ENCODE data around the gene HCN2. TPM values are rescaled to one million over a fixed set of nuclear protein-coding genes. Genes with fewer than 3 reads are reported as not detected.
A peak's percentile ranks its signal among the peaks of the same experiment; 100 is the strongest.

Gene HCN2
- total and polyA plus RNA-seq, 9 donors = 0.13 to 0.46 (median 0.29) TPM

DNA sequence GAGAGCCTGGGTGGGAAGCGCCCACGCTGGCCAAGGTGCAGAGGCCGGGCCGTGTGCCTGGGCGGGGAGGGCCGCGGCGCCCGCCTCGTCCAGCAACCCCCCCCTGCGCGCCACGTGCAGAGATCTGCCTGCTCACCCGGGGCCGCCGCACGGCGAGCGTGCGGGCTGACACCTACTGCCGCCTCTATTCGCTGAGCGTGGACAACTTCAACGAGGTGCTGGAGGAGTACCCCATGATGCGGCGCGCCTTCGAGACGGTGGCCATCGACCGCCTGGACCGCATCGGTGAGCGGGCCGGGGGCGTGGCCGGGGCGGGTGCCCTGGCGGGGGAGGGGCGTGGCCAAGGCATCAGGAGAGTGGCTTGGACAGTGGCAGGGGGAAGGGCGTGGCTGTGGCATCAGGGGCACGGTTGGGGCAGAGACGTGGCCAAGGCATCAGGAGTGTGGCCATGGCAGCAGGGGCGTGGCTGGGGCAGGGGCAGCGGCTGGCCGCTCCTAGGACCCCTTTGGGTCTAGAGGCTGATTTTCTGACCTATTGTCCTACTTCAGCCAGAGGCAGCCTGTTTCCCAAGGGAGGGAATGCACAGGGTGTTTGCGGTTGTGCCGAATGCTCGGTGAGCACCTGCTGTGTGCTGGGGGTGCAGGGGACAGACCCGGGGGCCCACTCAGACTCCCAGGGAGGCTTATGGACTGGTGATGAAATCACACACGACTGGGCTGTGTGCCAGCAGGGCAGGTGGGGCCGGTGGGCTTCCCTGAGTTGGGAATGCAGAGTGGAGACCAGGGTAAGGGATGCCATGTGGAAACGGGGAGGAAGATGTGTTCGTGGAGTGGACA is 24.3 kb downstream of the HCN2 start:
- H3K27ac ChIP-seq (ENCODE audit: low read length) = no peak overlapping the region
- H3K4me1 ChIP-seq (ENCODE audit: control insufficient read depth, insufficient read depth, low read length) = peaks cover 22% of the 10 kb centered on the region
- H3K4me3 ChIP-seq (ENCODE audit: low read length) = no peak overlapping the region
- whole genome bisulfite sequencing (ENCODE audit: insufficient coverage) = 61% methylated on average over 52 of the region's 54 CpGs
- no peak for DNase-seq
- H3K27me3 ChIP-seq (ENCODE audit: control insufficient read depth, insufficient read depth, low read length) = peaks cover 13% of the 10 kb centered on the region
- peaks cover 16% of the 10 kb centered on the region for H3K36me3 ChIP-seq (ENCODE audit: control insufficient read depth, insufficient read depth, low read length)
- H3K9me3 ChIP-seq (replicated peaks; ENCODE audit: control insufficient read depth, low read depth, low read length) = no peaks in the 10 kb centered on the region

DNA sequence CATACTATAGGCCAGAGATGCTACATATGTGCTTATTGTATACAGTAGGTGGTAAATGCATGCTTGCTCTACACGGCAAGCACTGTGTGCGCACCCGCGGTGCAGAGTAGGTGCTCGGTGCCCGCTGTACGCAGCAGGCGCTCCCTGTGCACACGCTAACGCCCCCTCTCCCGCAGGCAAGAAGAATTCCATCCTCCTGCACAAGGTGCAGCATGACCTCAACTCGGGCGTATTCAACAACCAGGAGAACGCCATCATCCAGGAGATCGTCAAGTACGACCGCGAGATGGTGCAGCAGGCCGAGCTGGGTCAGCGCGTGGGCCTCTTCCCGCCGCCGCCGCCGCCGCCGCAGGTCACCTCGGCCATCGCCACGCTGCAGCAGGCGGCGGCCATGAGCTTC is 25.9 kb downstream of the HCN2 start:
- Histone ChIP-seq H3K27me3 (ENCODE audit: control insufficient read depth, insufficient read depth, low read length) (peaks cover 13% of the 10 kb centered on the region), H3K4me3 (ENCODE audit: low read length) (no peak overlapping the region), H3K4me1 (ENCODE audit: control insufficient read depth, insufficient read depth, low read length) (peaks cover 5% of the 10 kb centered on the region), H3K27ac (ENCODE audit: low read length) (no peak overlapping the region), H3K9me3 (replicated peaks; ENCODE audit: control insufficient read depth, low read depth, low read length) (no peaks in the 10 kb centered on the region), H3K36me3 (ENCODE audit: control insufficient read depth, insufficient read depth, low read length) (peaks cover 31% of the 10 kb centered on the region)
- DNase-seq = peak; percentile 32
- WGBS (ENCODE audit: insufficient coverage) = 16% methylated on average over 26 of the region's 33 CpGs

DNA sequence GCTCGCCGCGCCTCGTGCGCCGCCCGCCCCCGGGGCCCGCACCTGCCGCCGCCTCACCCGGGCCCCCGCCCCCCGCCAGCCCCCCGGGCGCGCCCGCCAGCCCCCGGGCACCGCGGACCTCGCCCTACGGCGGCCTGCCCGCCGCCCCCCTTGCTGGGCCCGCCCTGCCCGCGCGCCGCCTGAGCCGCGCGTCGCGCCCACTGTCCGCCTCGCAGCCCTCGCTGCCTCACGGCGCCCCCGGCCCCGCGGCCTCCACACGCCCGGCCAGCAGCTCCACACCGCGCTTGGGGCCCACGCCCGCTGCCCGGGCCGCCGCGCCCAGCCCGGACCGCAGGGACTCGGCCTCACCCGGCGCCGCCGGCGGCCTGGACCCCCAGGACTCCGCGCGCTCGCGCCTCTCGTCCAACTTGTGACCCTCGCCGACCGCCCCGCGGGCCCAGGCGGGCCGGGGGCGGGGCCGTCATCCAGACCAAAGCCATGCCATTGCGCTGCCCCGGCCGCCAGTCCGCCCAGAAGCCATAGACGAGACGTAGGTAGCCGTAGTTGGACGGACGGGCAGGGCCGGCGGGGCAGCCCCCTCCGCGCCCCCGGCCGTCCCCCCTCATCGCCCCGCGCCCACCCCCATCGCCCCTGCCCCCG is 26.5 kb downstream of the HCN2 start:
- DNase-seq = no peak
- peaks cover 31% of the 10 kb centered on the region for H3K36me3 ChIP-seq (ENCODE audit: control insufficient read depth, insufficient read depth, low read length)
- H3K27ac ChIP-seq (ENCODE audit: low read length) = no peak overlapping the region
- no peaks in the 10 kb centered on the region for H3K9me3 ChIP-seq (replicated peaks; ENCODE audit: control insufficient read depth, low read depth, low read length)
- H3K4me3 ChIP-seq (ENCODE audit: low read length) = no peak overlapping the region
- 1% methylated on average over 67 of the region's 97 CpGs for WGBS (ENCODE audit: insufficient coverage)
- peaks cover 13% of the 10 kb centered on the region for H3K27me3 ChIP-seq (ENCODE audit: control insufficient read depth, insufficient read depth, low read length)
- no peaks in the 10 kb centered on the region for H3K4me1 ChIP-seq (ENCODE audit: control insufficient read depth, insufficient read depth, low read length)

DNA sequence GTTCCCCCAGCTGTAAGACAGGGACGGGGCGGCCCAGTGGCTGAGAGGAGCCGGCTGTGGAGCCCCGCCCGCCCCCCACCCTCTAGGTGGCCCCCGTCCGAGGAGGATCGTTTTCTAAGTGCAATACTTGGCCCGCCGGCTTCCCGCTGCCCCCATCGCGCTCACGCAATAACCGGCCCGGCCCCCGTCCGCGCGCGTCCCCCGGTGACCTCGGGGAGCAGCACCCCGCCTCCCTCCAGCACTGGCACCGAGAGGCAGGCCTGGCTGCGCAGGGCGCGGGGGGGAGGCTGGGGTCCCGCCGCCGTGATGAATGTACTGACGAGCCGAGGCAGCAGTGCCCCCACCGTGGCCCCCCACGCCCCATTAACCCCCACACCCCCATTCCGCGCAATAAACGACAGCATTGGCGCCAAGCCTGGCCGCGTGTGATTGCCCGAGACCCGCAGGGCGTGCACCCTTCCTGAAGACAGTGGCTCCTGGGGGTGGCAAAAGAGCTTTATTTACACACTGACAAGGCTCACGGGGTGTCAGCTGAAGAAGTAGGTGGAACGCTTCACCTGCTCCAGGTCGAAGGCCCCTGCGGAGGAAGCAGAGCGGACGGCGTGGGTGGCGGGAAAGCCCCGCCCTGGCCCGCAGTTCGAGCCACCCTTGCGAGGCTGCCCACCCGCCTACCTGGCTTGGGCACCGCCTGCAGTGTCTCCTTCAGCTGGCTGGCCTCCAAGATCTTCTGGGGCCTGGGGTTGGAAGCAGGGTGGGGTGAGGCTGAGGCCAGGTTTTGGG is 27.3 kb downstream of the HCN2 start:
- Histone ChIP-seq H3K4me1 (ENCODE audit: control insufficient read depth, insufficient read depth, low read length) (no peaks in the 10 kb centered on the region), H3K27me3 (ENCODE audit: control insufficient read depth, insufficient read depth, low read length) (peaks cover 13% of the 10 kb centered on the region), H3K27ac (ENCODE audit: low read length) (no peak overlapping the region), H3K9me3 (replicated peaks; ENCODE audit: control insufficient read depth, low read depth, low read length) (no peaks in the 10 kb centered on the region), H3K36me3 (ENCODE audit: control insufficient read depth, insufficient read depth, low read length) (peaks cover 36% of the 10 kb centered on the region), H3K4me3 (ENCODE audit: low read length) (no peak overlapping the region)
- WGBS (ENCODE audit: insufficient coverage) = 74% methylated on average over 35 of the region's 58 CpGs
- DNase-seq = no peak

DNA sequence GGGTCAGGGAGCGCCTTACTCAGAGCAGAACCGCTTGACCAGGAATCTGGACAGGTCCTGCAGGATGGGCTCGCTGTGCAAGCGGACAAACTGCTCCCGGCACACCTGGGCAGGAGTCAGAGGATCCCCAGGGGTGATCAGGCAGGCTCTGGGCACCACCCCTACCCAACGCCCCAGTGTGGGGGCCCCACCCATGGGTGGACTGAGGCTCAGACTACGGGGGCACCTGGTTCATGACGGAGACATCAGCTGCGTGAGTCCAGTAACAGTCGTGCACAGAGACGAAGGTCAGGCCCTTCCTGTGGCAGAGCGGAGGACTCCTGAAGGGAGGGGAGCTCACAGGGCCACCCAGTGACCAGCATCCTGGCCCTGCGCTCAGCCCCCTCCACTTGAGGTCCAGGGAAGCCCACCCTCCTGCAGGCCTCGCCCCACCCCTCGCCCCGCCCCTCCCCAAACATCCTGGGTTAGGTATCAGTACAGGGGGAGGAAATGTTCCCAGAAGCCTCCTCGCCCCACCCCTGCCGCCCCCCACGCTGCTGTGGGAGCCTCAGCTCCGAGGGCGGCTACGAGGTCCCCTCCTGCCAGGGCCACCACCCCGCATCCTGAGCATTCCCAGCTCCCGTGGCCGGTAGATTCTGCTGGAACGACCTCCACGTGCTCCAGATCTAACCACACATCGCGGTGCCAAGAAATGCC is 28.0 kb downstream of the HCN2 start:
- peaks cover 13% of the 10 kb centered on the region for H3K27me3 ChIP-seq (ENCODE audit: control insufficient read depth, insufficient read depth, low read length)
- no peak overlapping the region for H3K27ac ChIP-seq (ENCODE audit: low read length)
- no peaks in the 10 kb centered on the region for H3K9me3 ChIP-seq (replicated peaks; ENCODE audit: control insufficient read depth, low read depth, low read length)
- H3K4me1 ChIP-seq (ENCODE audit: control insufficient read depth, insufficient read depth, low read length) = no peaks in the 10 kb centered on the region
- no peak overlapping the region for H3K4me3 ChIP-seq (ENCODE audit: low read length)
- no peak for DNase-seq
- WGBS (ENCODE audit: insufficient coverage) = 85% methylated on average over 24 of the region's 29 CpGs
- peaks cover 40% of the 10 kb centered on the region for H3K36me3 ChIP-seq (ENCODE audit: control insufficient read depth, insufficient read depth, low read length)

DNA sequence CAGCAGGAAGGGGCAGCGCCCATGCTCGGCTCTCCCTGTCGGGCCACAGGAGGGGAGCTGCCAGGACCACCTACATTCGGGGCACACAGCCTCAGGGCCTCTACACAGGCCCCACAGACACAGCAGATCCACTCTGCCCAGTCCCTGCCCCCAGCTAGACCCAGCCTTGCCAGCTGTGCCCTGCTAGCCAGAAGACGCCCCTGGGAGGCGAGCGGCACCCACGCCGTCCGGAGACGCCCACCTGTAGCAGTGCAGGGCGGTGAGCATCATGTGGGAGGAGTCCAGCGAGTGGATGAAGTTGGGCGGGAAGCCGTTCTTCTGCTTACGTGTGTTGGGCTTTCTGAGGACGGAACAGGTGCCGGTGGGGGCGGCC is 28.6 kb downstream of the HCN2 start:
- 93% methylated on average over 19 of the region's 19 CpGs for WGBS (ENCODE audit: insufficient coverage)
- DNase-seq = no peak
- Histone ChIP-seq H3K9me3 (replicated peaks; ENCODE audit: control insufficient read depth, low read depth, low read length) (no peaks in the 10 kb centered on the region), H3K4me1 (ENCODE audit: control insufficient read depth, insufficient read depth, low read length) (no peaks in the 10 kb centered on the region), H3K27me3 (ENCODE audit: control insufficient read depth, insufficient read depth, low read length) (peaks cover 10% of the 10 kb centered on the region), H3K27ac (ENCODE audit: low read length) (no peak overlapping the region), H3K36me3 (ENCODE audit: control insufficient read depth, insufficient read depth, low read length) (peaks cover 41% of the 10 kb centered on the region), H3K4me3 (ENCODE audit: low read length) (no peak overlapping the region)

DNA sequence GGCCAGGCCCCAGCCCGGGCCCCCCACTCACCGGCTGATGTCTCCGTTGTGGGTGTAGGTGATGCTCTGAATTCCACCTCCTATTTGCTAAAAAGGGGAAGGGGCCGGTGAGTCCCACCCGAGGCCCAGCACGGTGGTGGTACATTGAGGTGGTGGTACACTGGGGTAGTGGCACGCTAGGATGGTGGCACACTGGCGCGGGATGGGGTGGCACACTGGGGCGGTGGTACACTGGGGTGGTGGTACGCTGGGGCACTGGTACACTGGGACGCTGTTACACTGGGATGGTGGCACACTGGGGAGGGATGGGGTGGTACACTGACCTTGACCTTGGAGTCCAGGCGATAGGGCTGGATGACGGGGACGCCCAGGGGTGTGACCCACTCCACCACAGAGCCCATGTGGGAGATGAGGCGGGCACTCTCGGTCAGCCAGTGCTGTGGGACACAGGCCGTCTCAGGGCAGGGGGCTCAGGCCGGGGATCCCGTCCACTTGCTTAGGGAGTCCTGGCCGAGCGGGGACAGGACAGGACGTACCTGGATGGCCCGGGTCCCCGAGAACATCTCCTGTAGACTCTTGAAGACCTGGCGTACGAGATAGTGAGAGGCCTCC is 29.1 kb downstream of the HCN2 start:
- Histone ChIP-seq H3K27me3 (ENCODE audit: control insufficient read depth, insufficient read depth, low read length) (peaks cover 10% of the 10 kb centered on the region), H3K4me3 (ENCODE audit: low read length) (no peak overlapping the region), H3K4me1 (ENCODE audit: control insufficient read depth, insufficient read depth, low read length) (no peaks in the 10 kb centered on the region), H3K9me3 (replicated peaks; ENCODE audit: control insufficient read depth, low read depth, low read length) (no peaks in the 10 kb centered on the region), H3K36me3 (ENCODE audit: control insufficient read depth, insufficient read depth, low read length) (peaks cover 46% of the 10 kb centered on the region), H3K27ac (ENCODE audit: low read length) (no peak overlapping the region)
- WGBS (ENCODE audit: insufficient coverage) = 90% methylated on average over 22 of the region's 27 CpGs
- no peak for DNase-seq

DNA sequence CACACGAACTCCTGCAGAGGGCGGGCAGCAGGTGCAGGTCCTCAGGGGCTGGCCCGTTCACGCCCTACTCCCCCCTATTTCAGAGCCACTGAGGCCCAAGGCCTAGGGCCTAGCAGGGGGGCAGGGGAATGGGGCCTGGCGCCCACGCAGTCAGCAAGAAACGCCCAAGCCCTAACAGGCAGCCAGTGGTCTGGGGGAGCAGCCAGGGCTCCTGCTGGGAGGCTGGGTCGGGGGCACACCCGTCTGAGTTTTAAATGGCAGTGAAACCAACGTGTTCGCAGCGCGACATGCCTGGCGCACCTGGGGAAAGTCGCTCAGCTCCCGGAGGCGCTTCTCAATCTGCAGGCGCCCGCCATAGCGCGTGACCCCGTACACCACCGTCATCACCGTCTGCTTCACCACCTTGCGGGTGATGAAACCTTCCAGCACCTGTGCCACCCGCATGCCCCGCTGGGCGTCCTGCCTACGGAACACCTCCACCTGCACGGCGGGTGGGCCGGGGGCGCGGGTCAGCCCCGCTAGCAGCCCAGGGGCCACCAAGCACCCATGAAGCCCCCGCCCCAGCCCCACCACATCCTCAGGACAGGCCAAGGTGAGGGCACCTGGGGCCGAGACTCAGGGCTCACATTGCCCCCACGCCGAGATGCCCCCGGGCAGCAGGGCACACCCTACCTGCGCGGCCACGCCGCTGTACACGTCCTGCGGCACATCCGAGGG is 29.8 kb downstream of the HCN2 start:
- Histone ChIP-seq H3K4me3 (ENCODE audit: low read length) (no peak overlapping the region), H3K4me1 (ENCODE audit: control insufficient read depth, insufficient read depth, low read length) (no peaks in the 10 kb centered on the region), H3K36me3 (ENCODE audit: control insufficient read depth, insufficient read depth, low read length) (peaks cover 47% of the 10 kb centered on the region)

DNA sequence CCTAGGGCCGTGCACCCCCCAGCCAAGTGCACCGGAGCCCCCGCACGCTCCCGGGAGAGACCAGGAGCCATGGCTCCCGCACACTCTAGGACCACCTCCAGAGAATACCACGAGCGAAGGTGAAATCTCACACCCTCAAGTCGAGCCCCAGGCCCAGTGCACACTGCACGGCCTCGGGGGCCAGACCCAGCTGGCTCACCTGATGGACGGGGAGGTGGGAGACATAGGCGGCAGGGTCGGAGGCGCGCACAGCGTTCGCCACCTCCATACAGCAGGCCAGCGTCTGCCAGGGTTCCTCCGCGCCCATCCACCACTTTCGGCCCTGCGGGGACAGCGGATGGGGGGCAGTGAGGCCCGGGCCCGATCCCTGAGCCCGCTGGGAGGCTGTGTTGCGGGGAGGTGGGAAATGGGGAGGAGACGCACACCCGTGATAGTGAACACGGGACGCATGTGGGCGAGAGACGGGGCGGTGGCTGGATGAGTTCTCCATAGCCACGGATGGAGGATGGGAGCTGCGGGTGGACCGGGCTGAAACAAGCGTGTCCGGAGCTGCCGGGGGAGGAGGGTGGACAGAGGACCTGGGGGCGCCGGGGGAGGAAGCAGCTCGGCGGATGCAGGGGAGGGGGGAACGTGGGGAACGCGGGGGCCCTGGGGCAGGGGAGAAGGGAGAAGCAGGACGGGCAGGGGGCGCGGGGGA is 30.6 kb downstream of the HCN2 start:
- H3K27me3 ChIP-seq (ENCODE audit: control insufficient read depth, insufficient read depth, low read length) = peaks cover 4% of the 10 kb centered on the region
- H3K4me3 ChIP-seq (ENCODE audit: low read length) = no peak overlapping the region
- no peak for DNase-seq
- no peaks in the 10 kb centered on the region for H3K4me1 ChIP-seq (ENCODE audit: control insufficient read depth, insufficient read depth, low read length)
- H3K27ac ChIP-seq (ENCODE audit: low read length) = no peak overlapping the region
- 86% methylated on average over 33 of the region's 51 CpGs for WGBS (ENCODE audit: insufficient coverage)
- H3K36me3 ChIP-seq (ENCODE audit: control insufficient read depth, insufficient read depth, low read length) = peaks cover 55% of the 10 kb centered on the region
- no peaks in the 10 kb centered on the region for H3K9me3 ChIP-seq (replicated peaks; ENCODE audit: control insufficient read depth, low read depth, low read length)

More for the DNA sequence above, 29.8 kb downstream of the HCN2 start:
- H3K27ac ChIP-seq (ENCODE audit: low read length) = no peak overlapping the region
- WGBS (ENCODE audit: insufficient coverage) = 94% methylated on average over 47 of the region's 47 CpGs
- H3K27me3 ChIP-seq (ENCODE audit: control insufficient read depth, insufficient read depth, low read length) = peaks cover 7% of the 10 kb centered on the region
- H3K9me3 ChIP-seq (replicated peaks; ENCODE audit: control insufficient read depth, low read depth, low read length) = no peaks in the 10 kb centered on the region
- DNase-seq = no peak
